Liver (tissue), 9 donors: Measurements from ENCODE around the gene SPTLC1. TPM values are rescaled to one million over a fixed set of nuclear protein-coding genes. Genes with fewer than 3 reads are reported as not detected.
A peak's percentile ranks its signal among the peaks of the same experiment; 100 is the strongest.

ENCODE experiments used
- DNase-seq: peaks from one replicate; pipeline ENCODE4 v3.0.0-alpha.2; 2017; ENCODE audit warnings: low spot score
- H3K27ac ChIP-seq, 2 donors: one replicate each; pipeline ENCODE4 v1.7.0; 2013; ENCODE audit warnings: inconsistent platforms in 2 of 2, low read length in 2 of 2, control low read depth in 1 of 2, low read depth in 1 of 2, mild to moderate bottlenecking in 1 of 2
- H3K27me3 ChIP-seq, 4 donors: one replicate each; pipeline versions ENCODE4 v1.6.1 to v1.7.0; 2013; ENCODE audit warnings: low read length in 3 of 4, inconsistent platforms in 1 of 4, mild to moderate bottlenecking in 1 of 4, moderate library complexity in 1 of 4; ENCODE audit not compliant: control insufficient read depth in 4 of 4, insufficient read depth in 4 of 4
- H3K36me3 ChIP-seq, 4 donors: one replicate each; pipeline versions ENCODE4 v1.6.1 to v1.7.0; 2013; ENCODE audit warnings: low read length in 3 of 4, mild to moderate bottlenecking in 3 of 4, low read depth in 1 of 4, moderate library complexity in 1 of 4; ENCODE audit not compliant: control insufficient read depth in 4 of 4, insufficient read depth in 3 of 4
- H3K4me1 ChIP-seq, 4 donors: one replicate each; pipeline versions ENCODE4 v1.6.1 to v1.7.0; 2013; ENCODE audit warnings: low read length in 3 of 4, mild to moderate bottlenecking in 3 of 4, moderate library complexity in 1 of 4; ENCODE audit not compliant: control insufficient read depth in 4 of 4, insufficient read depth in 4 of 4
- H3K4me3 ChIP-seq, 3 donors: one replicate each; pipeline versions ENCODE4 v1.6.1 to v1.7.0; 2013; ENCODE audit warnings: low read length in 3 of 3, control low read depth in 1 of 3, low read depth in 1 of 3, mild to moderate bottlenecking in 1 of 3
- H3K9ac ChIP-seq, 2 donors: one replicate each; pipeline ENCODE4 v1.7.0; 2013; ENCODE audit warnings: low read length in 2 of 2, mild to moderate bottlenecking in 2 of 2, moderate library complexity in 2 of 2, control low read depth in 1 of 2, low read depth in 1 of 2
- H3K9me3 ChIP-seq, 4 donors: one replicate each; pipeline versions ENCODE4 v1.6.1 to v1.7.0; 2013; ENCODE audit warnings: low read length in 3 of 4; ENCODE audit not compliant: control insufficient read depth in 4 of 4
- ATF3 ChIP-seq: IDR thresholded peaks from 2 replicates; pipeline ENCODE4 v1.6.1; 2016; ENCODE audit warnings: antibody characterized with exemption
- EGR1 ChIP-seq, 2 donors: IDR thresholded peaks; 2 replicates each; pipeline ENCODE4 v1.6.1; 2016 to 2018; ENCODE audit warnings: antibody characterized with exemption in 2 of 2, low read depth in 2 of 2
- FOXA1 ChIP-seq: IDR thresholded peaks from 2 replicates; pipeline ENCODE4 v1.6.1; 2016; ENCODE audit warnings: antibody characterized with exemption
- FOXA2 ChIP-seq: IDR thresholded peaks from 2 replicates; pipeline ENCODE4 v1.6.1; 2016; ENCODE audit warnings: antibody characterized with exemption
- GABPA ChIP-seq, 2 donors: IDR thresholded peaks in 1 of 2; conservative IDR thresholded peaks in 1 of 2; 2 replicates each; pipeline ENCODE4 v1.6.1; 2016; ENCODE audit warnings: antibody characterized with exemption in 2 of 2, mild to moderate bottlenecking in 1 of 2, moderate library complexity in 1 of 2
- HNF4A ChIP-seq, 2 donors: conservative IDR thresholded peaks; 2 replicates each; pipeline ENCODE4 v1.6.1; 2016; ENCODE audit warnings: antibody characterized with exemption in 2 of 2, mild to moderate bottlenecking in 2 of 2
- HNF4G ChIP-seq: IDR thresholded peaks from 2 replicates; pipeline ENCODE4 v1.6.1; 2016; ENCODE audit warnings: antibody characterized with exemption
- JUND ChIP-seq, 2 donors: IDR thresholded peaks; 2 replicates each; pipeline ENCODE4 v1.6.1; 2016; ENCODE audit warnings: antibody characterized with exemption in 2 of 2
- NR2F2 ChIP-seq: IDR thresholded peaks from 2 replicates; pipeline ENCODE4 v1.6.1; 2016; ENCODE audit warnings: antibody characterized with exemption
- RAD21 ChIP-seq, 2 donors: IDR thresholded peaks; 2 replicates each; pipeline ENCODE4 v1.6.1; 2016; ENCODE audit warnings: antibody characterized with exemption in 2 of 2, mild to moderate bottlenecking in 2 of 2
- RXRA ChIP-seq, 2 donors: IDR thresholded peaks; 2 replicates each; pipeline ENCODE4 v1.6.1; 2017 to 2018; ENCODE audit warnings: antibody characterized with exemption in 2 of 2, mild to moderate bottlenecking in 1 of 2
- SP1 ChIP-seq: IDR thresholded peaks from 2 replicates; pipeline ENCODE4 v1.6.1; 2018; ENCODE audit warnings: antibody characterized with exemption, mild to moderate bottlenecking
- TAF1 ChIP-seq: conservative IDR thresholded peaks from 2 replicates; pipeline ENCODE4 v1.6.1; 2016; ENCODE audit warnings: antibody characterized with exemption, mild to moderate bottlenecking
- YY1 ChIP-seq: IDR thresholded peaks from 2 replicates; pipeline ENCODE4 v1.6.1; 2016; ENCODE audit warnings: antibody characterized with exemption, mild to moderate bottlenecking
- WGBS: extraction: QIAGEN DNeasy Blood & Tissue Kit; methylation state at CpG from one replicate; pipeline ENCODE4 v1.1.7; 2013; 5-methylcytosine and 5-hydroxymethylcytosine counted together
- polyA plus RNA-seq, 2 donors: library from polyadenylated mRNA; stranded (reverse) in 1 of 2; unstranded in 1 of 2; fragments of 200-250 nt in 1 of 2; fragments of >200 nt in 1 of 2; fragmentation: Nextera tagmentation in 1 of 2; extraction: Ambion mirVana in 1 of 2; gene quantifications; one replicate each; pipeline versions ENCODE4 v1.2.1 to v1.2.3, GENCODE V29; 2013 to 2015
- total RNA-seq, 2 donors: library from RNA; depleted of rRNA; stranded (reverse); fragments of >200 nt; gene quantifications; one replicate each; pipeline ENCODE4 v1.2.3, GENCODE V29; 2014
- TF ChIP-seq, protein P1 (sequence below): IDR thresholded peaks from 2 replicates; pipeline ENCODE4 v1.6.1; 2016; ENCODE audit warnings: antibody characterized with exemption
- TF ChIP-seq, protein P2 (sequence below): IDR thresholded peaks from 2 replicates; pipeline ENCODE4 v1.6.1; 2016; ENCODE audit warnings: antibody characterized with exemption, mild to moderate bottlenecking
- TF ChIP-seq, protein P3 (sequence below): fragments of 150-350 bp; IDR thresholded peaks from 2 replicates; pipeline ENCODE4 v1.5.1; 2017; ENCODE audit warnings: improper control_type of control experiment, low read depth, low read length; ENCODE audit not compliant: missing input control
- TF ChIP-seq, protein P4 (sequence below): IDR thresholded peaks from 2 replicates; pipeline ENCODE4 v1.6.1; 2016; ENCODE audit warnings: antibody characterized with exemption
- donor health status: healthy.
- donor health status: healthy.
- donor health status: healthy.
- donor health status: healthy.
- donor health status: healthy.

Gene SPTLC1, protein sequence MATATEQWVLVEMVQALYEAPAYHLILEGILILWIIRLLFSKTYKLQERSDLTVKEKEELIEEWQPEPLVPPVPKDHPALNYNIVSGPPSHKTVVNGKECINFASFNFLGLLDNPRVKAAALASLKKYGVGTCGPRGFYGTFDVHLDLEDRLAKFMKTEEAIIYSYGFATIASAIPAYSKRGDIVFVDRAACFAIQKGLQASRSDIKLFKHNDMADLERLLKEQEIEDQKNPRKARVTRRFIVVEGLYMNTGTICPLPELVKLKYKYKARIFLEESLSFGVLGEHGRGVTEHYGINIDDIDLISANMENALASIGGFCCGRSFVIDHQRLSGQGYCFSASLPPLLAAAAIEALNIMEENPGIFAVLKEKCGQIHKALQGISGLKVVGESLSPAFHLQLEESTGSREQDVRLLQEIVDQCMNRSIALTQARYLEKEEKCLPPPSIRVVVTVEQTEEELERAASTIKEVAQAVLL
- 10 to 100 TPM; 29.0 to 38.0 TPM for total RNA-seq
- polyA plus RNA-seq, result 10 to 100 TPM in 1 of 2 donors, 1 to 10 TPM in 1; 9.9 to 10.5 TPM

- WGBS, result under 1% methylated on average over 60 of the region's 60 CpGs
- TF ChIP-seq FOXA2 (peak; percentile 39), JUND (IDR thresholded peaks at IDR 0.05) (peak in 1 of 2 donors; percentile 52), HNF4G (no peak), RXRA (IDR thresholded peaks at IDR 0.05) (peak in 1 of 2 donors; percentile 59), TAF1 (peak; percentile 51), YY1 (peak; percentile 98), HNF4A (conservative IDR thresholded peaks at IDR 0.05) (peak in 1 of 2 donors; percentile 29), SP1 (peak; percentile 86), NR2F2 (peak; percentile 63), RAD21 (IDR thresholded peaks at IDR 0.05) (no peak), FOXA1 (no peak), GABPA (IDR thresholded peaks at IDR 0.05 in 1 of 2, conservative IDR thresholded peaks at IDR 0.05 in 1 of 2) (peak; percentile 50 to 93), EGR1 (IDR thresholded peaks at IDR 0.05; ENCODE audit: low read depth in 2 of 2) (peak in 1 of 2 donors; percentile 70), ATF3 (peak; percentile 66)
- TF ChIP-seq, protein P1, sequence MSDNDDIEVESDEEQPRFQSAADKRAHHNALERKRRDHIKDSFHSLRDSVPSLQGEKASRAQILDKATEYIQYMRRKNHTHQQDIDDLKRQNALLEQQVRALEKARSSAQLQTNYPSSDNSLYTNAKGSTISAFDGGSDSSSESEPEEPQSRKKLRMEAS, result peak; percentile 73
- TF ChIP-seq, protein P2, sequence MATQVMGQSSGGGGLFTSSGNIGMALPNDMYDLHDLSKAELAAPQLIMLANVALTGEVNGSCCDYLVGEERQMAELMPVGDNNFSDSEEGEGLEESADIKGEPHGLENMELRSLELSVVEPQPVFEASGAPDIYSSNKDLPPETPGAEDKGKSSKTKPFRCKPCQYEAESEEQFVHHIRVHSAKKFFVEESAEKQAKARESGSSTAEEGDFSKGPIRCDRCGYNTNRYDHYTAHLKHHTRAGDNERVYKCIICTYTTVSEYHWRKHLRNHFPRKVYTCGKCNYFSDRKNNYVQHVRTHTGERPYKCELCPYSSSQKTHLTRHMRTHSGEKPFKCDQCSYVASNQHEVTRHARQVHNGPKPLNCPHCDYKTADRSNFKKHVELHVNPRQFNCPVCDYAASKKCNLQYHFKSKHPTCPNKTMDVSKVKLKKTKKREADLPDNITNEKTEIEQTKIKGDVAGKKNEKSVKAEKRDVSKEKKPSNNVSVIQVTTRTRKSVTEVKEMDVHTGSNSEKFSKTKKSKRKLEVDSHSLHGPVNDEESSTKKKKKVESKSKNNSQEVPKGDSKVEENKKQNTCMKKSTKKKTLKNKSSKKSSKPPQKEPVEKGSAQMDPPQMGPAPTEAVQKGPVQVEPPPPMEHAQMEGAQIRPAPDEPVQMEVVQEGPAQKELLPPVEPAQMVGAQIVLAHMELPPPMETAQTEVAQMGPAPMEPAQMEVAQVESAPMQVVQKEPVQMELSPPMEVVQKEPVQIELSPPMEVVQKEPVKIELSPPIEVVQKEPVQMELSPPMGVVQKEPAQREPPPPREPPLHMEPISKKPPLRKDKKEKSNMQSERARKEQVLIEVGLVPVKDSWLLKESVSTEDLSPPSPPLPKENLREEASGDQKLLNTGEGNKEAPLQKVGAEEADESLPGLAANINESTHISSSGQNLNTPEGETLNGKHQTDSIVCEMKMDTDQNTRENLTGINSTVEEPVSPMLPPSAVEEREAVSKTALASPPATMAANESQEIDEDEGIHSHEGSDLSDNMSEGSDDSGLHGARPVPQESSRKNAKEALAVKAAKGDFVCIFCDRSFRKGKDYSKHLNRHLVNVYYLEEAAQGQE, result peak; percentile 62
- TF ChIP-seq, protein P3, sequence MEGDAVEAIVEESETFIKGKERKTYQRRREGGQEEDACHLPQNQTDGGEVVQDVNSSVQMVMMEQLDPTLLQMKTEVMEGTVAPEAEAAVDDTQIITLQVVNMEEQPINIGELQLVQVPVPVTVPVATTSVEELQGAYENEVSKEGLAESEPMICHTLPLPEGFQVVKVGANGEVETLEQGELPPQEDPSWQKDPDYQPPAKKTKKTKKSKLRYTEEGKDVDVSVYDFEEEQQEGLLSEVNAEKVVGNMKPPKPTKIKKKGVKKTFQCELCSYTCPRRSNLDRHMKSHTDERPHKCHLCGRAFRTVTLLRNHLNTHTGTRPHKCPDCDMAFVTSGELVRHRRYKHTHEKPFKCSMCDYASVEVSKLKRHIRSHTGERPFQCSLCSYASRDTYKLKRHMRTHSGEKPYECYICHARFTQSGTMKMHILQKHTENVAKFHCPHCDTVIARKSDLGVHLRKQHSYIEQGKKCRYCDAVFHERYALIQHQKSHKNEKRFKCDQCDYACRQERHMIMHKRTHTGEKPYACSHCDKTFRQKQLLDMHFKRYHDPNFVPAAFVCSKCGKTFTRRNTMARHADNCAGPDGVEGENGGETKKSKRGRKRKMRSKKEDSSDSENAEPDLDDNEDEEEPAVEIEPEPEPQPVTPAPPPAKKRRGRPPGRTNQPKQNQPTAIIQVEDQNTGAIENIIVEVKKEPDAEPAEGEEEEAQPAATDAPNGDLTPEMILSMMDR, result no peak
- TF ChIP-seq, protein P4, sequence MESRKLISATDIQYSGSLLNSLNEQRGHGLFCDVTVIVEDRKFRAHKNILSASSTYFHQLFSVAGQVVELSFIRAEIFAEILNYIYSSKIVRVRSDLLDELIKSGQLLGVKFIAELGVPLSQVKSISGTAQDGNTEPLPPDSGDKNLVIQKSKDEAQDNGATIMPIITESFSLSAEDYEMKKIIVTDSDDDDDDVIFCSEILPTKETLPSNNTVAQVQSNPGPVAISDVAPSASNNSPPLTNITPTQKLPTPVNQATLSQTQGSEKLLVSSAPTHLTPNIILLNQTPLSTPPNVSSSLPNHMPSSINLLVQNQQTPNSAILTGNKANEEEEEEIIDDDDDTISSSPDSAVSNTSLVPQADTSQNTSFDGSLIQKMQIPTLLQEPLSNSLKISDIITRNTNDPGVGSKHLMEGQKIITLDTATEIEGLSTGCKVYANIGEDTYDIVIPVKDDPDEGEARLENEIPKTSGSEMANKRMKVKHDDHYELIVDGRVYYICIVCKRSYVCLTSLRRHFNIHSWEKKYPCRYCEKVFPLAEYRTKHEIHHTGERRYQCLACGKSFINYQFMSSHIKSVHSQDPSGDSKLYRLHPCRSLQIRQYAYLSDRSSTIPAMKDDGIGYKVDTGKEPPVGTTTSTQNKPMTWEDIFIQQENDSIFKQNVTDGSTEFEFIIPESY, result peak; percentile 66
- peak within 1 kb of the TSS; percentile 77 for H3K27ac ChIP-seq
Measured at GRCh38 chr9:92115071-92115858, at the start of gene SPTLC1. TSS of gene SPTLC1 (minus strand) at chr9:92115413. CDS start at chr9:92115370, 43 bp downstream.

More at GRCh38 chr9:92115071-92115858, at the start of gene SPTLC1:
- Histone ChIP-seq H3K4me1 (peaks cover 5 to 14% (median 11%) of the 10 kb centered on the region in 4 donors), H3K4me3 (peak within 1 kb of the TSS; percentile 89 to 95 (median 94)), H3K27me3 (no peaks in the 10 kb centered on the region), H3K9me3 (no peaks in the 10 kb centered on the region), H3K36me3 (peaks cover 0 to 11% (median 8%) of the 10 kb centered on the region in 4 donors), H3K9ac (peak within 1 kb of the TSS; percentile 58 to 84)
- DNase-seq, result peak; percentile 94
